ENCODE results near the gene DUS1L.

DNA sequence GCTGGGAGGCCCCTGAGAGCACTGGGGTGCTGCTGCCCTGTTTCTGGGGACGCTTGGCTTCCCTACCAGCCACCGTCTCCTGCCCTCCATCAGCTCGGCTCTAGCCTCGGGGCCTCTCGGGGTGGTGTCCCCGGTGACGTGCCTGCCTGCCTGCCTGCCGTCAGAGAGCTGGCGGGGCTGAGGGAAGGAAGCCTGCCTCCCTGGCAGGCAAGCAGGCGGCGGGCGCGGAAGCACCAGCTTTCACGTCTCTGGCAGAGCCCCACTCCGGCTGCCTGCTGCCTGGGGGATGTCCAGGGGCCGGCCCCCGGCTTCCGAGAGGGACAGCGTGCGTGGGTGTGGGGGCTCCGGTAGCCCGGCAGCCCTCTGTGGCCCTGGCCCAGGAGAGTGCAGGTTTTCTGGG is 52.3 kb downstream of the DUS1L start:
- TF ChIP-seq, protein P1, sequence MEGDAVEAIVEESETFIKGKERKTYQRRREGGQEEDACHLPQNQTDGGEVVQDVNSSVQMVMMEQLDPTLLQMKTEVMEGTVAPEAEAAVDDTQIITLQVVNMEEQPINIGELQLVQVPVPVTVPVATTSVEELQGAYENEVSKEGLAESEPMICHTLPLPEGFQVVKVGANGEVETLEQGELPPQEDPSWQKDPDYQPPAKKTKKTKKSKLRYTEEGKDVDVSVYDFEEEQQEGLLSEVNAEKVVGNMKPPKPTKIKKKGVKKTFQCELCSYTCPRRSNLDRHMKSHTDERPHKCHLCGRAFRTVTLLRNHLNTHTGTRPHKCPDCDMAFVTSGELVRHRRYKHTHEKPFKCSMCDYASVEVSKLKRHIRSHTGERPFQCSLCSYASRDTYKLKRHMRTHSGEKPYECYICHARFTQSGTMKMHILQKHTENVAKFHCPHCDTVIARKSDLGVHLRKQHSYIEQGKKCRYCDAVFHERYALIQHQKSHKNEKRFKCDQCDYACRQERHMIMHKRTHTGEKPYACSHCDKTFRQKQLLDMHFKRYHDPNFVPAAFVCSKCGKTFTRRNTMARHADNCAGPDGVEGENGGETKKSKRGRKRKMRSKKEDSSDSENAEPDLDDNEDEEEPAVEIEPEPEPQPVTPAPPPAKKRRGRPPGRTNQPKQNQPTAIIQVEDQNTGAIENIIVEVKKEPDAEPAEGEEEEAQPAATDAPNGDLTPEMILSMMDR (IDR thresholded peaks at IDR 0.05): no peak
- no peak for TF ChIP-seq ZFX (IDR thresholded peaks at IDR 0.05; ENCODE audit: borderline replicate concordance)

All from 22Rv1 (cell line).